ENCODE measurements around the gene PXK.

The PXK gene

DNA sequence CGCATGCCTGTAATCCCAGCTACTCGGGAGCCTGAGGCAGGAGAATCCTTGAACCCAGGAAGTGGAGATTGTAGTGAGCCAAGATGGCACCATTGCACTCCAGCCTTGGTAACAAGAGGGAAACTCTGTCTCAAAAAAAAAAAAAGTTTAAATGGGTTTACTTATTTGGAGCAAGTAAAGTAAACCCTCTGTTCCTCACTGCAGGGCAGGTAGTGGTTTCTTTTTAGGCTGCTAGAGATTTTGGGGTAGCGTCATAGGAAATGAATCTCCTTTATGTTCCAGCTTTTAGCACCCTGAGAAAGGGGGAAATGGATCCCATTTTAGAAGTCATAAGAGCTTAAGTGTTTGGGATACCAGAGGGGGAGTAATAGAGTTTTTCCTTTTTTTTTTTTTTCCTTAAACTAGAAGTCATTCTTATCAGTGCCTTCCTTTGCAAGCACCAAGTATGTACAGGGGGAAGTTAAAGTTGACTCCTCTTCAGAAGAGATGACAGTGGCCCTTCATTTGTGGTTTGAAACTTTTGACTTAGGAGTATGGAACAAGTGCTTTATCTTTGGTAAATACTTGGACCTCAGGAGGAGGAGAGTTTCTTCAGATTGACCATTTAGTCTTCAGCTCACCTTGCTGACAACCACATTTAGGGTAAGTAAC is 8.0 kb downstream of the PXK start:
- TF ChIP-seq, protein P1, sequence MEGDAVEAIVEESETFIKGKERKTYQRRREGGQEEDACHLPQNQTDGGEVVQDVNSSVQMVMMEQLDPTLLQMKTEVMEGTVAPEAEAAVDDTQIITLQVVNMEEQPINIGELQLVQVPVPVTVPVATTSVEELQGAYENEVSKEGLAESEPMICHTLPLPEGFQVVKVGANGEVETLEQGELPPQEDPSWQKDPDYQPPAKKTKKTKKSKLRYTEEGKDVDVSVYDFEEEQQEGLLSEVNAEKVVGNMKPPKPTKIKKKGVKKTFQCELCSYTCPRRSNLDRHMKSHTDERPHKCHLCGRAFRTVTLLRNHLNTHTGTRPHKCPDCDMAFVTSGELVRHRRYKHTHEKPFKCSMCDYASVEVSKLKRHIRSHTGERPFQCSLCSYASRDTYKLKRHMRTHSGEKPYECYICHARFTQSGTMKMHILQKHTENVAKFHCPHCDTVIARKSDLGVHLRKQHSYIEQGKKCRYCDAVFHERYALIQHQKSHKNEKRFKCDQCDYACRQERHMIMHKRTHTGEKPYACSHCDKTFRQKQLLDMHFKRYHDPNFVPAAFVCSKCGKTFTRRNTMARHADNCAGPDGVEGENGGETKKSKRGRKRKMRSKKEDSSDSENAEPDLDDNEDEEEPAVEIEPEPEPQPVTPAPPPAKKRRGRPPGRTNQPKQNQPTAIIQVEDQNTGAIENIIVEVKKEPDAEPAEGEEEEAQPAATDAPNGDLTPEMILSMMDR (IDR thresholded peaks at IDR 0.05; ENCODE audit: low read depth, low read length), result no peak
- no peak overlapping the region for H3K4me3 ChIP-seq (ENCODE audit: low read depth, low read length)

DNA sequence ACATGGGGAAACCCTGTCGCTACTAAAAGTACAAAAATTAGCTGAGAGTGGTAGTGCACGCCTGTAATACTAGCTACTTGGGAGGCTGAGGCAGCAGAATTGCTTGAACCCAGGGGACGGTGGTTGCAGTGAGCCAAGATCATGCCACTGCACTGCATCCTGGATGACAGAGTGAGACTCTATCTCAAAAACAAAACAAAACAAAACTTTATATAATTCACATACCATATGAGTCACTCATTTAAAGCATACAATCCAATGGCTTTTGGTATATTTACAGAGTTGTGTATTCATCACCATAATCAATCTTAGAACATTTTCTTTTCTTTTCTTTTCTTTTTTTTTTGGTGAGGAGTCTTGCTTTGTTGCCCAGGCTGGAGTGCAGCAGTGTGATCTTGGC is 8.7 kb downstream of the PXK start:
- TF ChIP-seq, protein P1 (IDR thresholded peaks at IDR 0.05; ENCODE audit: low read depth, low read length), result no peak

DNA sequence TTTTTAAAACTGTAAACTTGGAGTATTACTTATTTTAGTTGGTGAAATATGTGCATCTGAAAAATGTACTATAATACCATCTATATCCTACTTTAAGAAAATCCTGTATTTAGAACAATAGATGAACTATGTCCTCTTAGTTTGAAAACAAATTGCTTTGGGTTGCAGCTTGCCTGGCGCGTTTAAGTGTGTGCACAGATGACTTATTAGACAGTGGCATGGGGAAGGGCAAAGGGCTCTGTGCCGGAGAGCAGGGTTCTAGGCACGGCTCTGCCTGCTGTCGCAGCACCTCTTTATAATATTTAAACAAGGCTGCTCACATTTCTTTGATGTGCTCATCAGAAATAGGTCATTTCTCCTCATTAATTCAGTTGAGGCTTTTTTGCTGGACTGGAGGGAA is 10.0 kb downstream of the PXK start:
- H3K4me3 ChIP-seq (ENCODE audit: low read depth, low read length), result no peak overlapping the region

More for the DNA sequence above, 8.7 kb downstream of the PXK start:
- no peak overlapping the region for H3K4me3 ChIP-seq (ENCODE audit: low read depth, low read length)

DNA sequence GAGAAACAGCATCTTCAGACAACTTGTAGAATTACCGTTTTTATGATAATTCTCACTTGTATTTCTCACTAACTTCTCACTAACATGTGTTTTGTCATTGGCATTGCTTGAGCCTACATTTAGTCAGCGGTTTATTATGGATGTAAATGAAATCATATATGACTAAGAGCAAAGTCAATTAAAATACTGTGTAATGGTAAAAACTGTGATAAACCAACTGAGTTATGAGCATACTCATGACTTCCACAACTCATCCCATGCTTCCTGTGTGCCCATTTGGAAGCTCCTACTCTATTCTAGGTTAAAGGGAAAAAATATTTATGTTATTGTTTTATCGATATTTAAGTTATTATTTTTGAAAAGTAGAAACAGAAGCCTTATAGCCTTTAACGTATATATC is 12.8 kb downstream of the PXK start:
- TF ChIP-seq, protein P1 (IDR thresholded peaks at IDR 0.05; ENCODE audit: low read depth, low read length), result no peak
- H3K4me3 ChIP-seq (ENCODE audit: low read depth, low read length), result no peak overlapping the region

More for the DNA sequence above, 10.0 kb downstream of the PXK start:
- TF ChIP-seq, protein P1 (IDR thresholded peaks at IDR 0.05; ENCODE audit: low read depth, low read length), result no peak

DNA sequence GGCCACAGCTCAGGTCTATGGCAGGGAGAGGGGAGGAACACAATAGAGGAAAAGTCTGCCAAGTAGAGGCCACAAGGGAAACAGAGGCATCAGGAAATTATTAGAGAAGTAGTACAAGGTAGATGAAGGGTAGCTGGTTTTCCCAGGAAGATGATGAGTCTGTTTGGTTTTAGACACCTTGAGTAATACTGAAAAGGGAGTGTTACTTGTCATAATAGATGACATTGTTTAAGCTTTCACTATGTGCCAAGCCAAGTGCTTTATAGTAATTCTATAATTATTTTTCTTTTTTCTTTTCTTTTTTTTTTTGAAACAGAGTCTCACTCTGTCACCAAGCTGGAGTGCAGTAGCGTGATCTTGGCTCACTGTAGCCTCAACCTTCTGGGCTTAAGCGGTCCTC is 13.7 kb downstream of the PXK start:
- H3K4me3 ChIP-seq (ENCODE audit: low read depth, low read length), result no peak overlapping the region
- TF ChIP-seq, protein P1 (IDR thresholded peaks at IDR 0.05; ENCODE audit: low read depth, low read length), result no peak

DNA sequence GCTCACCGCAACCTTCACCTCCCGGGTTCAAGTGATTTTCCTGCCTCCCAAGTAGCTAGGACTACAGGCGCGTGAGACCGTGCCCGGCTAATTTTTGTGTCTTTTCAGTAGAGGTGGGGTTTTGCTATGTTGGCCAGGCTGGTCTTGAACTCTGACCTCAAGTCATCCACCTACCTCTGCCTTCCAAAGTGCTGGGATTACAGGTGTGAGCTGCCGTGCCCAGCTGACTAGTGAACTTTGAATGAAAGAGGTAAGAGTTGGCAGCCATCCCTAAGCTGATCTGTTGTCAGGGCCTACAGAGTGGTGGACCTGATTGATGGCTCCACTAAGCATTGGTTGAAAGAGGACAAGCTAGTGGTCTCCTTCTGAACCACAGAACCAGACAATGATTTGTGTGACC is 15.3 kb downstream of the PXK start:
- no peak overlapping the region for H3K4me3 ChIP-seq (ENCODE audit: low read depth, low read length)
- TF ChIP-seq, protein P1 (IDR thresholded peaks at IDR 0.05; ENCODE audit: low read depth, low read length), result no peak

DNA sequence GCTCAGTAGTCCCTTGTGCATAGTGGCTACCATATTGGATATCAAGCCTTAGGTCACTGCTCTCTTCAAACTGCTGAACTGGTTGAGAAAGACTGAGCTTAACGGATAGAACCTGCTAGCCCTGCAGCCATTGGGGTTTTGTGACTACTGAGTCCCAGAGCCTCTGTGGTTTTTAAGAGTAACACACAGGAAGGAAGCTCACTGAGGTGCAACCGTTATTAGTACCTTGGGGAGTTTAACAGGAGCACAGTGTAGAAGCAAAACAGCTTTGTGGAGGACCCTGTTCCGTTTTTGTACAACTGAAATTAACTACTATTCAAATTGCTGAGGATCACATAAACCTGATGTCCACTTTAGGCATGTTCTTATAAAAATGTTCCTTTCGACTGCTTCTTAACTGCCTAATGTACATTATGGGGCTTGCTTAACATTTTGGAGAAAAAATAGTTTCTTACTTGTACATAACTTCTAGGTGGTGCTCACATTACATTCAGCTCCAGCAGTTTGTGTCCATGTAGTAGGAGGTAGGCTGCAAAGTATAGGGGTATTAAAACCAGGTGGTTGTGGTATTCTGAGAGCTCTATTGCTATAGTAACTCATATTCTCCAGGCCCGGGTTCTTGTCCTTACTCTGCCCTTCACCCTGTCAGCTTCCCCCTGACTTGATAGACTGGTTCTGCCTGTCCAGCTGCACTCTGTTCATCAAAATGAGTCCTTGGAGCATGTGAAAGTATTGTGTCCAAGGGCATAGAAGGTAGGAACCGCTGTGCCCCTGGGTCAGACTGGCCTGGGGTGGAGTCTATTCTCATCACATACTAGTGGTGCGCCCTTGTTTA is 17.3 kb downstream of the PXK start:
- TF ChIP-seq, protein P1 (IDR thresholded peaks at IDR 0.05; ENCODE audit: low read depth, low read length), result no peak
- no peak overlapping the region for H3K4me3 ChIP-seq (ENCODE audit: low read depth, low read length)

Data from WI38 (cell line).